Liver (tissue), 9 donors: ENCODE measurements around the gene NDUFAB1. TPM values are rescaled to one million over a fixed set of nuclear protein-coding genes. Genes with fewer than 3 reads are reported as not detected.

Experiments used
- DNase-seq: peaks from one replicate; pipeline ENCODE4 v3.0.0-alpha.2; 2017; ENCODE audit warnings: low spot score
- H3K27ac ChIP-seq, 2 donors: one replicate each; pipeline ENCODE4 v1.7.0; 2013; ENCODE audit warnings: inconsistent platforms in 2 of 2, low read length in 2 of 2, control low read depth in 1 of 2, low read depth in 1 of 2, mild to moderate bottlenecking in 1 of 2
- H3K27me3 ChIP-seq, 4 donors: one replicate each; pipeline versions ENCODE4 v1.6.1 to v1.7.0; 2013; ENCODE audit warnings: low read length in 3 of 4, inconsistent platforms in 1 of 4, mild to moderate bottlenecking in 1 of 4, moderate library complexity in 1 of 4; ENCODE audit not compliant: control insufficient read depth in 4 of 4, insufficient read depth in 4 of 4
- H3K36me3 ChIP-seq, 4 donors: one replicate each; pipeline versions ENCODE4 v1.6.1 to v1.7.0; 2013; ENCODE audit warnings: low read length in 3 of 4, mild to moderate bottlenecking in 3 of 4, low read depth in 1 of 4, moderate library complexity in 1 of 4; ENCODE audit not compliant: control insufficient read depth in 4 of 4, insufficient read depth in 3 of 4
- H3K4me1 ChIP-seq, 4 donors: one replicate each; pipeline versions ENCODE4 v1.6.1 to v1.7.0; 2013; ENCODE audit warnings: low read length in 3 of 4, mild to moderate bottlenecking in 3 of 4, moderate library complexity in 1 of 4; ENCODE audit not compliant: control insufficient read depth in 4 of 4, insufficient read depth in 4 of 4
- H3K4me3 ChIP-seq, 3 donors: one replicate each; pipeline versions ENCODE4 v1.6.1 to v1.7.0; 2013; ENCODE audit warnings: low read length in 3 of 3, control low read depth in 1 of 3, low read depth in 1 of 3, mild to moderate bottlenecking in 1 of 3
- H3K9ac ChIP-seq, 2 donors: one replicate each; pipeline ENCODE4 v1.7.0; 2013; ENCODE audit warnings: low read length in 2 of 2, mild to moderate bottlenecking in 2 of 2, moderate library complexity in 2 of 2, control low read depth in 1 of 2, low read depth in 1 of 2
- H3K9me3 ChIP-seq, 4 donors: one replicate each; pipeline versions ENCODE4 v1.6.1 to v1.7.0; 2013; ENCODE audit warnings: low read length in 3 of 4; ENCODE audit not compliant: control insufficient read depth in 4 of 4
- ATF3 ChIP-seq: IDR thresholded peaks from 2 replicates; pipeline ENCODE4 v1.6.1; 2016; ENCODE audit warnings: antibody characterized with exemption
- CTCF ChIP-seq: fragments of 150-350 bp; IDR thresholded peaks from 2 replicates; pipeline ENCODE4 v1.5.1; 2017; ENCODE audit warnings: improper control_type of control experiment, low read depth, low read length; ENCODE audit not compliant: missing input control
- EGR1 ChIP-seq, 2 donors: IDR thresholded peaks; 2 replicates each; pipeline ENCODE4 v1.6.1; 2016 to 2018; ENCODE audit warnings: antibody characterized with exemption in 2 of 2, low read depth in 2 of 2
- FOXA1 ChIP-seq: IDR thresholded peaks from 2 replicates; pipeline ENCODE4 v1.6.1; 2016; ENCODE audit warnings: antibody characterized with exemption
- FOXA2 ChIP-seq: IDR thresholded peaks from 2 replicates; pipeline ENCODE4 v1.6.1; 2016; ENCODE audit warnings: antibody characterized with exemption
- GABPA ChIP-seq, 2 donors: IDR thresholded peaks in 1 of 2; conservative IDR thresholded peaks in 1 of 2; 2 replicates each; pipeline ENCODE4 v1.6.1; 2016; ENCODE audit warnings: antibody characterized with exemption in 2 of 2, mild to moderate bottlenecking in 1 of 2, moderate library complexity in 1 of 2
- HNF4A ChIP-seq, 2 donors: conservative IDR thresholded peaks; 2 replicates each; pipeline ENCODE4 v1.6.1; 2016; ENCODE audit warnings: antibody characterized with exemption in 2 of 2, mild to moderate bottlenecking in 2 of 2
- HNF4G ChIP-seq: IDR thresholded peaks from 2 replicates; pipeline ENCODE4 v1.6.1; 2016; ENCODE audit warnings: antibody characterized with exemption
- JUND ChIP-seq, 2 donors: IDR thresholded peaks; 2 replicates each; pipeline ENCODE4 v1.6.1; 2016; ENCODE audit warnings: antibody characterized with exemption in 2 of 2
- MAX ChIP-seq: IDR thresholded peaks from 2 replicates; pipeline ENCODE4 v1.6.1; 2016; ENCODE audit warnings: antibody characterized with exemption
- NR2F2 ChIP-seq: IDR thresholded peaks from 2 replicates; pipeline ENCODE4 v1.6.1; 2016; ENCODE audit warnings: antibody characterized with exemption
- RAD21 ChIP-seq, 2 donors: IDR thresholded peaks; 2 replicates each; pipeline ENCODE4 v1.6.1; 2016; ENCODE audit warnings: antibody characterized with exemption in 2 of 2, mild to moderate bottlenecking in 2 of 2
- REST ChIP-seq: IDR thresholded peaks from 2 replicates; pipeline ENCODE4 v1.6.1; 2016; ENCODE audit warnings: antibody characterized with exemption, mild to moderate bottlenecking
- RXRA ChIP-seq, 2 donors: IDR thresholded peaks; 2 replicates each; pipeline ENCODE4 v1.6.1; 2017 to 2018; ENCODE audit warnings: antibody characterized with exemption in 2 of 2, mild to moderate bottlenecking in 1 of 2
- SP1 ChIP-seq: IDR thresholded peaks from 2 replicates; pipeline ENCODE4 v1.6.1; 2018; ENCODE audit warnings: antibody characterized with exemption, mild to moderate bottlenecking
- TAF1 ChIP-seq: conservative IDR thresholded peaks from 2 replicates; pipeline ENCODE4 v1.6.1; 2016; ENCODE audit warnings: antibody characterized with exemption, mild to moderate bottlenecking
- YY1 ChIP-seq: IDR thresholded peaks from 2 replicates; pipeline ENCODE4 v1.6.1; 2016; ENCODE audit warnings: antibody characterized with exemption, mild to moderate bottlenecking
- ZBTB33 ChIP-seq: IDR thresholded peaks from 2 replicates; pipeline ENCODE4 v1.6.1; 2016; ENCODE audit warnings: antibody characterized with exemption
- WGBS: extraction: QIAGEN DNeasy Blood & Tissue Kit; methylation state at CpG from one replicate; pipeline ENCODE4 v1.1.7; 2013; 5-methylcytosine and 5-hydroxymethylcytosine counted together
- polyA plus RNA-seq, 2 donors: library from polyadenylated mRNA; stranded (reverse) in 1 of 2; unstranded in 1 of 2; fragments of 200-250 nt in 1 of 2; fragments of >200 nt in 1 of 2; fragmentation: Nextera tagmentation in 1 of 2; extraction: Ambion mirVana in 1 of 2; gene quantifications; one replicate each; pipeline versions ENCODE4 v1.2.1 to v1.2.3, GENCODE V29; 2013 to 2015
- total RNA-seq, 2 donors: library from RNA; depleted of rRNA; stranded (reverse); fragments of >200 nt; gene quantifications; one replicate each; pipeline ENCODE4 v1.2.3, GENCODE V29; 2014
- donor health status: healthy.
- donor health status: healthy.
- donor health status: healthy.
- donor health status: healthy.
- donor health status: healthy.

Gene NDUFAB1
- total and polyA plus RNA-seq, 4 donors: 47.4 to 263 (median 149) TPM

GRCh38 chr16:23554536-23554935 lies 41.6 kb downstream of the NDUFAB1 start:
- DNase-seq: no peak
- Histone ChIP-seq H3K9ac (no peak overlapping the region), H3K27me3 (no peaks in the 10 kb centered on the region), H3K27ac (no peak overlapping the region), H3K4me3 (no peak overlapping the region), H3K36me3 (peaks cover 2 to 26% (median 18%) of the 10 kb centered on the region in 4 donors), H3K4me1 (peaks cover 0 to 29% (median 19%) of the 10 kb centered on the region in 4 donors), H3K9me3 (no peaks in the 10 kb centered on the region)
- TF ChIP-seq ZBTB33 (no peak), YY1 (no peak), FOXA2 (no peak), FOXA1 (no peak), GABPA (IDR thresholded peaks at IDR 0.05 in 1 of 2, conservative IDR thresholded peaks at IDR 0.05 in 1 of 2) (no peak), HNF4A (conservative IDR thresholded peaks at IDR 0.05) (no peak), MAX (no peak), TAF1 (no peak), REST (no peak), CTCF (no peak), NR2F2 (no peak), RAD21 (IDR thresholded peaks at IDR 0.05) (no peak), HNF4G (no peak), JUND (IDR thresholded peaks at IDR 0.05) (no peak), SP1 (no peak), EGR1 (IDR thresholded peaks at IDR 0.05; ENCODE audit: low read depth in 2 of 2) (no peak), RXRA (IDR thresholded peaks at IDR 0.05) (no peak), ATF3 (no peak)
- 87% methylated on average over 3 of the region's 3 CpGs for WGBS
